Measurements from ENCODE around the gene PRDM11.

PRDM11 gene

GRCh38 chr11:45141631-45142030 lies 4.8 kb upstream of the PRDM11 start:
- no peak for DNase-seq (ENCODE audit: low spot score)

- DNase-seq (ENCODE audit: low spot score), result no peak
Measured at GRCh38 chr11:45142241-45143055, 4.0 kb upstream of the PRDM11 start.

GRCh38 chr11:45143494-45143893 lies 2.9 kb upstream of the PRDM11 start:
- no peak for DNase-seq (ENCODE audit: low spot score)

GRCh38 chr11:45144126-45145082 lies 2.0 kb upstream of the PRDM11 start:
- DNase-seq (ENCODE audit: low spot score), result no peak

- no peak for DNase-seq (ENCODE audit: low spot score)
Measured at GRCh38 chr11:45145083-45145378, 1.4 kb upstream of the PRDM11 start.

- DNase-seq (ENCODE audit: low spot score), result no peak
Measured at GRCh38 chr11:45145379-45146071, 914 bp upstream of the PRDM11 start.

GRCh38 chr11:45147017-45147728 lies 734 bp downstream of the PRDM11 start:
- DNase-seq (ENCODE audit: low spot score), result peak; percentile 86

GRCh38 chr11:45147891-45148675 lies 1.6 kb downstream of the PRDM11 start:
- DNase-seq (ENCODE audit: low spot score), result no peak

GRCh38 chr11:45149483-45150056 lies 3.1 kb downstream of the PRDM11 start:
- no peak for DNase-seq (ENCODE audit: low spot score)

GRCh38 chr11:45150301-45150700 lies 3.9 kb downstream of the PRDM11 start:
- no peak for DNase-seq (ENCODE audit: low spot score)

- DNase-seq (ENCODE audit: low spot score), result no peak
Measured at GRCh38 chr11:45150943-45151342, 4.5 kb downstream of the PRDM11 start.

GRCh38 chr11:45151362-45151982 lies 5.0 kb downstream of the PRDM11 start:
- DNase-seq (ENCODE audit: low spot score), result no peak

GRCh38 chr11:45152740-45153595 lies 6.5 kb downstream of the PRDM11 start:
- no peak for DNase-seq (ENCODE audit: low spot score)

GRCh38 chr11:45154276-45154675 lies 7.8 kb downstream of the PRDM11 start:
- DNase-seq (ENCODE audit: low spot score), result no peak

GRCh38 chr11:45155058-45155551 lies 8.7 kb downstream of the PRDM11 start:
- no peak for DNase-seq (ENCODE audit: low spot score)

- no peak for DNase-seq (ENCODE audit: low spot score)
Measured at GRCh38 chr11:45155627-45156180, 9.3 kb downstream of the PRDM11 start.

- DNase-seq (ENCODE audit: low spot score), result no peak
Measured at GRCh38 chr11:45156201-45156600, 9.8 kb downstream of the PRDM11 start.

GRCh38 chr11:45156741-45157140 lies 10.3 kb downstream of the PRDM11 start:
- DNase-seq (ENCODE audit: low spot score), result no peak

All from COLO829 (cell line).